AG04449 (cell line): ENCODE measurements around the gene SEMA3A.
"Not testable (repeated sequence)": the region's sequence is repeated elsewhere in the genome, so short reads cannot be mapped to it uniquely, and the experiment has no call there.

Experiments
- CTCF ChIA-PET: fragments of 350-600 bp; formaldehyde crosslinking; extraction: SDS; loops from one replicate; lab custom pipeline; 2021; ENCODE audit warnings: antibody characterized with exemption; lab: Yijun Ruan, JAX
- POLR2A ChIA-PET: fragments of 400-600, 350-600 bp; formaldehyde crosslinking; extraction: SDS; loops from one replicate; lab custom pipeline; 2020; ENCODE audit warnings: antibody characterized with exemption, inconsistent platforms; lab: Yijun Ruan, JAX
- DNase-seq: peaks from one replicate; pipeline ENCODE4 v3.0.0-alpha.2; 2010; ENCODE audit warnings: low read depth, low spot score
- H3K4me3 ChIP-seq: 2 replicates; pipeline ENCODE4 v1.5.1; 2011; ENCODE audit warnings: low read depth, mild to moderate bottlenecking, control low read depth, low read length
- TF ChIP-seq, protein P1 (sequence below): IDR thresholded peaks from one replicate; pipeline ENCODE4 v1.5.1; 2011; ENCODE audit warnings: mild to moderate bottlenecking, moderate library complexity, low read length, control low read depth, inconsistent platforms; ENCODE audit not compliant: insufficient read depth; ENCODE audit errors: missing control alignments

Gene SEMA3A

DNA sequence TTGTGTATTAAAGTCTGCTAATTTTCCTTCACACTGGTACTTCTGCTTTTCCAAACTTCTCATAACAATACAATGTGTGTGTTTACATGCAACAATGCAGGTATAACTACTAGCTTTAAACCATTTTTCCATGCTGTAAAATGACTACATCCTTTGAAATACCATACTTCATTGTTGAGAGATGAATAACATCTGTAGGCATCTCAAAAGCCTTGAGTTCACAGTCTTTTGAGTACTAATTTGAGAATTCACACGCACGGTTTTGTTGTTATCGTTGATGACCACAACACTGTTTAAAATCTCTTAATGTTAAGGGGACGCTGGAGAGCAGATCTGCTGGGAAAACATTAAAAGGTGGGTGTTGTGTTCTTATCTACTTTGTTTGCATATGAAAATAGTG lies 37.4 kb downstream of the SEMA3A start:
- TF ChIP-seq, protein P1, sequence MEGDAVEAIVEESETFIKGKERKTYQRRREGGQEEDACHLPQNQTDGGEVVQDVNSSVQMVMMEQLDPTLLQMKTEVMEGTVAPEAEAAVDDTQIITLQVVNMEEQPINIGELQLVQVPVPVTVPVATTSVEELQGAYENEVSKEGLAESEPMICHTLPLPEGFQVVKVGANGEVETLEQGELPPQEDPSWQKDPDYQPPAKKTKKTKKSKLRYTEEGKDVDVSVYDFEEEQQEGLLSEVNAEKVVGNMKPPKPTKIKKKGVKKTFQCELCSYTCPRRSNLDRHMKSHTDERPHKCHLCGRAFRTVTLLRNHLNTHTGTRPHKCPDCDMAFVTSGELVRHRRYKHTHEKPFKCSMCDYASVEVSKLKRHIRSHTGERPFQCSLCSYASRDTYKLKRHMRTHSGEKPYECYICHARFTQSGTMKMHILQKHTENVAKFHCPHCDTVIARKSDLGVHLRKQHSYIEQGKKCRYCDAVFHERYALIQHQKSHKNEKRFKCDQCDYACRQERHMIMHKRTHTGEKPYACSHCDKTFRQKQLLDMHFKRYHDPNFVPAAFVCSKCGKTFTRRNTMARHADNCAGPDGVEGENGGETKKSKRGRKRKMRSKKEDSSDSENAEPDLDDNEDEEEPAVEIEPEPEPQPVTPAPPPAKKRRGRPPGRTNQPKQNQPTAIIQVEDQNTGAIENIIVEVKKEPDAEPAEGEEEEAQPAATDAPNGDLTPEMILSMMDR, result no peak
- CTCF ChIA-PET, result no interaction called here
- DNase-seq, result no peak
- POLR2A ChIA-PET, result no interaction called here
- H3K4me3 ChIP-seq, result no peak overlapping the region

GRCh38 chr7:84154991-84155781 lies 39.4 kb downstream of the SEMA3A start:
- ChIA-PET POLR2A (no interaction called here), CTCF (no interaction called here)
- no peak for DNase-seq

GRCh38 chr7:84152995-84153394 lies 41.6 kb downstream of the SEMA3A start:
- no peak overlapping the region for H3K4me3 ChIP-seq
- POLR2A ChIA-PET, result no interaction called here
- TF ChIP-seq, protein P1, result no peak
- CTCF ChIA-PET, result no interaction called here
- DNase-seq, result no peak

More at GRCh38 chr7:84154991-84155781, 39.4 kb downstream of the SEMA3A start:
- TF ChIP-seq, protein P1, result no peak
- H3K4me3 ChIP-seq, result no peak overlapping the region

GRCh38 chr7:84150370-84150769 lies 44.2 kb downstream of the SEMA3A start:
- DNase-seq, H3K4me3 ChIP-seq, POLR2A ChIA-PET, CTCF ChIA-PET: not testable (repeated sequence)

DNA sequence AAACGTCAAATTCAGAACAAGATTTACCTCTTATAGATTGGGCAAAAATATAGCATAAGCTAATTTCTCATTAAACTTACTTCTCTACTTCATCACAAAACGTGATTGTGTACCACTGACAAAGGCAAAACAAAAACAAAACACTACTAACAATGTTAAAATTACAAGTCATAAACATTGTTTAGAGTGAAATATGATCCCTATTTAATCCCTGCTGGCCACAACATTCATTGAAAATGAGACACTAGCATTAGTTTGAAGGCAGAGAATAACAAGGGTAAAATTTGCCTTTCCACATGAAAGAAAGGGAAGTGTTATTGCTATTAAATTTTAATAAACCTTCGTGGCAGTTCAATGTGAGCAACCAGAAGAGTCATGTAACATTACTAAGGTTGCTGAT lies 45.0 kb downstream of the SEMA3A start:
- CTCF ChIA-PET, result no interaction called here
- H3K4me3 ChIP-seq, result no peak overlapping the region

DNA sequence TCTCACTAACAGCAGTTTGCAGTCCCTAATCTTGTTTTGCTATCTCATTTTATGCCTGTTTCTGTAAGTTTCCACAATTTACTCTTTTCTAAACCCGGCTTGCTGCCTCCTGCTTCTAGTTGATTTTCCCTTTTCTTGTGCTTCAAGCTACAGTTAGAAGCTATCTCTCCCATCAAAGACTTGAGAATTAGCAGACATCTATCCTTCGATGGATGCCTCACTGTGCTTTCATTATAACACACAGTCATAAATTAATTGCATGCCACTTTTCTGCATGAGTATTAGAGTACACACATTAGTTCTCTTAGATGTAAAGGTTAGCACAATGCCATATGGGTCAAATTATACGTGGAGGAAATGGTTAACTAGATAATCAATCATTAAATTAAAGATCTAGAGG lies 48.7 kb downstream of the SEMA3A start:
- TF ChIP-seq, protein P1, result no peak
- DNase-seq, result no peak
- ChIA-PET CTCF (interaction anchor here (1.5 kb wide), 1 partner anchor 20 kb away, joined by 5 read pairs; no protein-coding TSS in a partner anchor), POLR2A (no interaction called here)
- H3K4me3 ChIP-seq, result no peak overlapping the region

More for the DNA sequence above, 45.0 kb downstream of the SEMA3A start:
- TF ChIP-seq, protein P1, result no peak
- DNase-seq, result no peak
- POLR2A ChIA-PET, result no interaction called here
